ENCODE measurements around the gene LCN15. TPM values are rescaled to one million over a fixed set of nuclear protein-coding genes. Genes with fewer than 3 reads are reported as not detected.
A peak's percentile ranks its signal among the peaks of the same experiment; 100 is the strongest.

Gene LCN15
- total and polyA plus RNA-seq, 2 of the 13 experiments (the other 11 are each of a cell fraction or from before 2014, with no cell fraction given): 1.3 to 53.7 TPM

DNA sequence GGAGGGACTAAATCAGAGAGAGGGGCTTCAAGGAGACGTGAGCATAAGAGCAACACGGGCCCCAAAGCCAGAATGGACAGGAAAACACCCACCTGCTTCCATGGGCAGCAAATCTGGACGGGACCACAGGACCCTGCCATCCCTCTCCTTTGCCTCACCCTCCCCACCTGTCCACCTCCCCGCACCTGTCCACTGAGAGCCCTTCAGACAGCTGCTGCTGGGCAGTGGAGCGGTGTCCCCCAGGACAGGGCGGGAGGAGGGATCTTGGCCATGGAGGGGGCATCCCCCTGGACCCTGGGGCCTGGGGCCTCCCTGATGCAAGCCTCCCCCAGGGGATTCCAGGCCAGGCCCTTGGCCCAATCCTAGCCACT, 34.4 kb upstream of the LCN15 start (continued):
- TF ChIP-seq, protein P1, sequence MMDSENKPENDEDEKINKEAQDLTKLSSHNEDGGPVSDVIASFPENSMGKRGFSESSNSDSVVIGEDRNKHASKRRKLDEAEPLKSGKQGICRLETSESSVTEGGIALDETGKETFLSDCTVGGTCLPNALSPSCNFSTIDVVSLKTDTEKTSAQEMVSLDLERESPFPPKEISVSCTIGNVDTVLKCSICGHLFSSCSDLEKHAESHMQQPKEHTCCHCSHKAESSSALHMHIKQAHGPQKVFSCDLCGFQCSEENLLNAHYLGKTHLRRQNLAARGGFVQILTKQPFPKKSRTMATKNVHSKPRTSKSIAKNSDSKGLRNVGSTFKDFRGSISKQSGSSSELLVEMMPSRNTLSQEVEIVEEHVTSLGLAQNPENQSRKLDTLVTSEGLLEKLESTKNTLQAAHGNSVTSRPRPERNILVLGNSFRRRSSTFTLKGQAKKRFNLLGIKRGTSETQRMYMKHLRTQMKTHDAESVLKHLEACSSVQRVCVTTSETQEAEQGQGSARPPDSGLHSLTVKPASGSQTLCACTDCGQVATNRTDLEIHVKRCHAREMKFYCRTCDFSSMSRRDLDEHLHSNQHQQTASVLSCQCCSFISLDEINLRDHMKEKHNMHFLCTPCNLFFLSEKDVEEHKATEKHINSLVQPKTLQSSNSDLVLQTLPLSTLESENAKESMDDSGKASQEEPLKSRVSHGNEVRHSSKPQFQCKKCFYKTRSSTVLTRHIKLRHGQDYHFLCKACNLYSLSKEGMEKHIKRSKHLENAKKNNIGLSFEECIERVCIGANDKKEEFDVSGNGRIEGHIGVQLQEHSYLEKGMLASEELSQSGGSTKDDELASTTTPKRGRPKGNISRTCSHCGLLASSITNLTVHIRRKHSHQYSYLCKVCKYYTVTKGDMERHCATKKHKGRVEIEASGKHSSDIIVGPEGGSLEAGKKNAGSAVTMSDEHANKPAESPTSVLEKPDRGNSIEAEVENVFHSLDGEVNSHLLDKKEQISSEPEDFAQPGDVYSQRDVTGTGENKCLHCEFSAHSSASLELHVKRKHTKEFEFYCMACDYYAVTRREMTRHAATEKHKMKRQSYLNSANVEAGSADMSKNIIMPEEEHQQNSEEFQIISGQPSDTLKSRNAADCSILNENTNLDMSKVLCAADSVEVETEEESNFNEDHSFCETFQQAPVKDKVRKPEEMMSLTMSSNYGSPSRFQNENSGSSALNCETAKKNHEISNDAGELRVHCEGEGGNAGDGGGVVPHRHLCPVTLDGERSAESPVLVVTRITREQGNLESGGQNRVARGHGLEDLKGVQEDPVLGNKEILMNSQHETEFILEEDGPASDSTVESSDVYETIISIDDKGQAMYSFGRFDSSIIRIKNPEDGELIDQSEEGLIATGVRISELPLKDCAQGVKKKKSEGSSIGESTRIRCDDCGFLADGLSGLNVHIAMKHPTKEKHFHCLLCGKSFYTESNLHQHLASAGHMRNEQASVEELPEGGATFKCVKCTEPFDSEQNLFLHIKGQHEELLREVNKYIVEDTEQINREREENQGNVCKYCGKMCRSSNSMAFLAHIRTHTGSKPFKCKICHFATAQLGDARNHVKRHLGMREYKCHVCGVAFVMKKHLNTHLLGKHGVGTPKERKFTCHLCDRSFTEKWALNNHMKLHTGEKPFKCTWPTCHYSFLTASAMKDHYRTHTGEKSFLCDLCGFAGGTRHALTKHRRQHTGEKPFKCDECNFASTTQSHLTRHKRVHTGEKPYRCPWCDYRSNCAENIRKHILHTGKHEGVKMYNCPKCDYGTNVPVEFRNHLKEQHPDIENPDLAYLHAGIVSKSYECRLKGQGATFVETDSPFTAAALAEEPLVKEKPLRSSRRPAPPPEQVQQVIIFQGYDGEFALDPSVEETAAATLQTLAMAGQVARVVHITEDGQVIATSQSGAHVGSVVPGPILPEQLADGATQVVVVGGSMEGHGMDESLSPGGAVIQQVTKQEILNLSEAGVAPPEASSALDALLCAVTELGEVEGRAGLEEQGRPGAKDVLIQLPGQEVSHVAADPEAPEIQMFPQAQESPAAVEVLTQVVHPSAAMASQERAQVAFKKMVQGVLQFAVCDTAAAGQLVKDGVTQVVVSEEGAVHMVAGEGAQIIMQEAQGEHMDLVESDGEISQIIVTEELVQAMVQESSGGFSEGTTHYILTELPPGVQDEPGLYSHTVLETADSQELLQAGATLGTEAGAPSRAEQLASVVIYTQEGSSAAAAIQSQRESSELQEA (CRISPR knock-in tag; IDR thresholded peaks at IDR 0.05; ENCODE audit: not compliant biosample characterization): peak; percentile 21
- TF ChIP-seq ZNF296 (CRISPR knock-in tag; conservative IDR thresholded peaks at IDR 0.05): peak; percentile 58; the same call in 1 of the 2 replicates
- 0 out of 2 replicates have a peak, but pooled peaks have one; percentile 21 for TF ChIP-seq SMAD9 (CRISPR knock-in tag; IDR thresholded peaks at IDR 0.05)
- TF ChIP-seq, protein P2, sequence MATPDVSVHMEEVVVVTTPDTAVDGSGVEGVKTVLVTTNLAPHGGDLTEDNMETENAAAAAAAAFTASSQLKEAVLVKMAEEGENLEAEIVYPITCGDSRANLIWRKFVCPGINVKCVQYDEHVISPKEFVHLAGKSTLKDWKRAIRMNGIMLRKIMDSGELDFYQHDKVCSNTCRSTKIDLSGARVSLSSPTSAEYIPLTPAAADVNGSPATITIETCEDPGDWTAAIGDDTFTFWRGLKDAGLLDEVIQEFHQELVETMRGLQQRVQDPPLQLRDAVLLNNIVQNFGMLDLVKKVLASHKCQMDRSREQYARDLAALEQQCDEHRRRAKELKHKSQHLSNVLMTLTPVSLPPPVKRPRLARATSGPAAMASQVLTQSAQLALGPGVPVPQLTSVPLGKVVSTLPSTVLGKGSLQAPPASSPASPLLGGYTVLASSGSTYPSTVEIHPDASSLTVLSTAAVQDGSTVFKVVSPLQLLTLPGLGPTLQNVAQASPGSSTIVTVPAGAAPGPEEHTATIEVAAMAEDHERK (CRISPR knock-in tag; IDR thresholded peaks at IDR 0.05; ENCODE audit: low read depth): no peak
- TF ChIP-seq ARHGAP35 (CRISPR knock-in tag; IDR thresholded peaks at IDR 0.05; ENCODE audit: borderline replicate concordance): 0 out of 2 replicates have a peak, but pooled peaks have one; percentile 12
- TF ChIP-seq, protein P3, sequence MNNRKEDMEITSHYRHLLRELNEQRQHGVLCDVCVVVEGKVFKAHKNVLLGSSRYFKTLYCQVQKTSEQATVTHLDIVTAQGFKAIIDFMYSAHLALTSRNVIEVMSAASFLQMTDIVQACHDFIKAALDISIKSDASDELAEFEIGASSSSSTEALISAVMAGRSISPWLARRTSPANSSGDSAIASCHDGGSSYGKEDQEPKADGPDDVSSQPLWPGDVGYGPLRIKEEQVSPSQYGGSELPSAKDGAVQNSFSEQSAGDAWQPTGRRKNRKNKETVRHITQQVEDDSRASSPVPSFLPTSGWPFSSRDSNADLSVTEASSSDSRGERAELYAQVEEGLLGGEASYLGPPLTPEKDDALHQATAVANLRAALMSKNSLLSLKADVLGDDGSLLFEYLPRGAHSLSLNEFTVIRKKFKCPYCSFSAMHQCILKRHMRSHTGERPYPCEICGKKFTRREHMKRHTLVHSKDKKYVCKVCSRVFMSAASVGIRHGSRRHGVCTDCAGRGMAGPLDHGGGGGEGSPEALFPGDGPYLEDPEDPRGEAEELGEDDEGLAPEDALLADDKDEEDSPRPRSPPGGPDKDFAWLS (CRISPR knock-in tag; IDR thresholded peaks at IDR 0.05; ENCODE audit: borderline replicate concordance): 0 out of 2 replicates have a peak, but pooled peaks have one; percentile 7
- no peak for TF ChIP-seq NR2F6 (IDR thresholded peaks at IDR 0.05)
- no peak for TF ChIP-seq NR2F6 (CRISPR knock-in tag; IDR thresholded peaks at IDR 0.05)
- no peak for TF ChIP-seq NFRKB (IDR thresholded peaks at IDR 0.05)
- TF ChIP-seq ZNF850 (CRISPR knock-in tag; conservative IDR thresholded peaks at IDR 0.05): peak; percentile 11; the same call in 1 of the 2 replicates
- no peak for TF ChIP-seq SAP130 (CRISPR knock-in tag; IDR thresholded peaks at IDR 0.05; ENCODE audit: low read depth)
- TF ChIP-seq, protein P4, sequence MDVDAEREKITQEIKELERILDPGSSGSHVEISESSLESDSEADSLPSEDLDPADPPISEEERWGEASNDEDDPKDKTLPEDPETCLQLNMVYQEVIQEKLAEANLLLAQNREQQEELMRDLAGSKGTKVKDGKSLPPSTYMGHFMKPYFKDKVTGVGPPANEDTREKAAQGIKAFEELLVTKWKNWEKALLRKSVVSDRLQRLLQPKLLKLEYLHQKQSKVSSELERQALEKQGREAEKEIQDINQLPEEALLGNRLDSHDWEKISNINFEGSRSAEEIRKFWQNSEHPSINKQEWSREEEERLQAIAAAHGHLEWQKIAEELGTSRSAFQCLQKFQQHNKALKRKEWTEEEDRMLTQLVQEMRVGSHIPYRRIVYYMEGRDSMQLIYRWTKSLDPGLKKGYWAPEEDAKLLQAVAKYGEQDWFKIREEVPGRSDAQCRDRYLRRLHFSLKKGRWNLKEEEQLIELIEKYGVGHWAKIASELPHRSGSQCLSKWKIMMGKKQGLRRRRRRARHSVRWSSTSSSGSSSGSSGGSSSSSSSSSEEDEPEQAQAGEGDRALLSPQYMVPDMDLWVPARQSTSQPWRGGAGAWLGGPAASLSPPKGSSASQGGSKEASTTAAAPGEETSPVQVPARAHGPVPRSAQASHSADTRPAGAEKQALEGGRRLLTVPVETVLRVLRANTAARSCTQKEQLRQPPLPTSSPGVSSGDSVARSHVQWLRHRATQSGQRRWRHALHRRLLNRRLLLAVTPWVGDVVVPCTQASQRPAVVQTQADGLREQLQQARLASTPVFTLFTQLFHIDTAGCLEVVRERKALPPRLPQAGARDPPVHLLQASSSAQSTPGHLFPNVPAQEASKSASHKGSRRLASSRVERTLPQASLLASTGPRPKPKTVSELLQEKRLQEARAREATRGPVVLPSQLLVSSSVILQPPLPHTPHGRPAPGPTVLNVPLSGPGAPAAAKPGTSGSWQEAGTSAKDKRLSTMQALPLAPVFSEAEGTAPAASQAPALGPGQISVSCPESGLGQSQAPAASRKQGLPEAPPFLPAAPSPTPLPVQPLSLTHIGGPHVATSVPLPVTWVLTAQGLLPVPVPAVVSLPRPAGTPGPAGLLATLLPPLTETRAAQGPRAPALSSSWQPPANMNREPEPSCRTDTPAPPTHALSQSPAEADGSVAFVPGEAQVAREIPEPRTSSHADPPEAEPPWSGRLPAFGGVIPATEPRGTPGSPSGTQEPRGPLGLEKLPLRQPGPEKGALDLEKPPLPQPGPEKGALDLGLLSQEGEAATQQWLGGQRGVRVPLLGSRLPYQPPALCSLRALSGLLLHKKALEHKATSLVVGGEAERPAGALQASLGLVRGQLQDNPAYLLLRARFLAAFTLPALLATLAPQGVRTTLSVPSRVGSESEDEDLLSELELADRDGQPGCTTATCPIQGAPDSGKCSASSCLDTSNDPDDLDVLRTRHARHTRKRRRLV (CRISPR knock-in tag; IDR thresholded peaks at IDR 0.05): peak; percentile 71
- TF ChIP-seq FIP1L1 (IDR thresholded peaks at IDR 0.05; ENCODE audit: borderline replicate concordance, insufficient read depth, low read depth, low read length): 0 out of 2 replicates have a peak, but pooled peaks have one; percentile 67
